ENCODE measurements around the gene HS6ST2.
A peak's percentile ranks its signal among the peaks of the same experiment; 100 is the strongest.

Gene HS6ST2

DNA sequence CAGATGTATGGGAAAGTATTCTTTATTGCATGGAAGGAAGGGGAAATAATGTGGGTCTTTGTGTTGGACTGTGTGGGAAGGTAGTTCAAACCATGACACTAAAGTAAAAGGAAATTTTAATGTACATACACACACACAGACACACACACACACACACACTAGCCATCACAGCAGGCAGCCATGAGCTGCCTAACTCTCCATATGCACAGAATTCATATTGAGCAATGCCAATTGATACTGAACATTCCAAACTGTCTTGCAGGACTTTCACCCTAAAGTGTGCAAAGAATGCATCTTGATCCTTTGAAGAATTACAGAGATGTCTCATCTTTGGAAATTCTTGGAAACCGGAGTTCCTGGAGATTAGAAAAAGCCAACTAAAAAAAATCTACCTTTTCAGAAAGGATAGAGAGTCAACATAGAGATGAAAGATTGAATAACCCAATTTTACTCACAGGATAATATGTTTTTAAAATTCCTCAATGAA, 349.0 kb downstream of the HS6ST2 start:
- no peak for DNase-seq

DNA sequence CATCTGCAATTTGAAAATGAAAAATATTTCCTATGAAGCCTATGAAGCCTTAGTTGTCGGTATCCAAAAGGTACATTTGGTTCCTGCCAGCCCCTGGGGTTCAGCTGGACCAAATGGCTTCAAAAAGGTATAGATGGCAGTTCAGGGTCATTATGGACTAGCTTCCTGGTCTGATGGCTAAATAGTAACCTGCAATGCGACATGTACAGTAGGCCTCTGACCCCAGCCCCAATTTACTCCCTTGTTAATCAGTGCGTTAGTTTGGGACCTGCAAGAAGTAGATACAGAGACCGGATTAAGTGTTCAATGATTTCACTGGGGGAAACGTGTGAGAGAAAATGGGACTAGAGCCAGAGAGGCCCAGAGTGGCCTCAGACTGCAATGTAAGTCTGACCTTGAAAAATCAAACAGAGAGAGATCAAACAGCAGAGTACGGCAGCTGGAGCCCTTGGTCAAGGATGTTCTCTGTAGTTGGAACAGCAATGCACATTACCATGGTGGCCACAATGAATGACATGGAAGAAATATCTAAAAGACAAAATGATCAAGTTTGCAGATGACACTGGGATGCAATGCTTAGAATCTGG, 354.6 kb downstream of the HS6ST2 start:
- no peak for DNase-seq

GRCh38 chrX:132602701-132603100, 355.7 kb downstream of the HS6ST2 start:
- no peak for DNase-seq

DNA sequence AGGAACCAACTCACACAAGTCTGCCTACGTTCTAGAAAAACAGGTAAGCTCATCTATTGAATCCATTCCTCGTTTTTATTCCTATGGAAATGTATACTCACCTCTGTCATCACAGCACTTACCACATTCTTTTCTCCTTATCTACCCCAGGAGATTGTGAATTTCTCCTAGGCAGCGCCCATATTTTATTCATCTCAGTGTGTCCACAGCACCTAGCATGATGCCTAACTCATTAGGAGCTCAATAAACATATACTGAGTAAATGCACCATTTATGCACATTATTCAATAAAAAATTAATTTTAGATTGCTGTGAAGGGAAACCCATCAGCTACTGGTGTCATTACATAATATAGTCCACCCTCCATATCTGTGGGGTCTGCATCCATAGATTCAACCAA, 363.4 kb downstream of the HS6ST2 start:
- no peak for DNase-seq

GRCh38 chrX:132594129-132594528, 364.3 kb downstream of the HS6ST2 start:
- no peak for DNase-seq

DNA sequence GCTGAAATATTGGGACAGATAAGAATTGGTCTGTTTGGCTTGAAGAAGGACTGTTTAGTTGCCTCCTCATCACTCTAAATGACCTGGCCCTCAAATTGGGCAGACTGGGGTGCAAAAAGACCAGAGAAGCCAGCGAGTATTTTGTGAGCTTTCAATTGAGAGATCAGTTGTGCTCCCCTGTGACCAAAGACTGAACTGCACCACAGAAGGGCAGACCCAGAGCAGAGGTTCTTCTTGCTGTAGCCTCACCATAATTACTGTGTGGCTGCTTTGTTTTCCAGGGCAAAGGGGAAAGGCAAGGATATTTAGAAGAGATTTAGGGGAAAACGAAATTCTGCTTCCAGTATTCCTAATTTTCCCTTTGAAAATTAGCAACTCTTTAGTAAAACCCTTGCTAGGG, 365.5 kb downstream of the HS6ST2 start:
- peak; percentile 67 for DNase-seq

DNA sequence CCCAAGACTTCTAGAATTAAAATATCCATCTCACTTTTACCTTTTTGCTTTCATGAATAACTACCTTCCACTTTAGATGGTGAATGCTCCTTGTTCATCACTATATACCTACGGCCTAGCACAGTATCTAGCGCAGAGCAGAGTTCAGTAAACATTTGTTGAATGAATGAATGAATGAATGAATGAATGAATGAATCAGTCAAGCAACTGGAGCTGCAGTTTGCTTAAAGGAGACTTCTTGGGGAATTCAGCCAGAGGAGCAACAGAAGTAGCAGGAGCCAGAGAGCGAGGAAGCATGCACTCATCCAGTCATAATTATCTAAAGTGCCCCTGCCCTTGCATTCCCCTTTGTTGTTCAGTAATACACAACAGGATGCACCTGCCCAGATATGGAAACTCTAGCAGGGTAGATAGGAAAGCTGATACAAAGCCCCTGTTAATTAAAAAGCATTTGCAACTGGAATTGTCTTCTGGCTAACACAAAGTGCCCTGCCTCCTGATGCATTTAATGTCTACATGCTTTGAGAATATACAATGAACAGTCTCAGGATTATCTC, 366.6 kb downstream of the HS6ST2 start:
- DNase-seq, result peak; percentile 69

GRCh38 chrX:132590350-132591026, 367.9 kb downstream of the HS6ST2 start:
- no peak for DNase-seq

GRCh38 chrX:132584936-132585335, 373.5 kb downstream of the HS6ST2 start:
- no peak for DNase-seq

GRCh38 chrX:132576939-132577338, 381.5 kb downstream of the HS6ST2 start:
- DNase-seq, result no peak

Data from DMS153 (cell line).